Endometrial microvascular endothelial cells (primary cell): ENCODE results near the gene TRMT1. TPM values are rescaled to one million over a fixed set of nuclear protein-coding genes. Genes with fewer than 3 reads are reported as not detected.

Experiments used
- in situ Hi-C: cut with HindIII; loops from 2 replicates; pipeline ENCODE4 v1.10.0; 2017; ENCODE audit warnings: low sequenced_read_pairs, low pct_unique_long_range_greater_than_20kb; ENCODE audit errors: inconsistent ontology term
- total RNA-seq: library from RNA; depleted of rRNA; stranded (reverse); fragments of >200 nt; gene quantifications from one replicate; pipeline ENCODE4 v1.2.3, GENCODE V29; 2015; ENCODE audit errors: inconsistent ontology term

The TRMT1 gene
- total RNA-seq, 1 donor from 2014 or later = 53.1 TPM

DNA sequence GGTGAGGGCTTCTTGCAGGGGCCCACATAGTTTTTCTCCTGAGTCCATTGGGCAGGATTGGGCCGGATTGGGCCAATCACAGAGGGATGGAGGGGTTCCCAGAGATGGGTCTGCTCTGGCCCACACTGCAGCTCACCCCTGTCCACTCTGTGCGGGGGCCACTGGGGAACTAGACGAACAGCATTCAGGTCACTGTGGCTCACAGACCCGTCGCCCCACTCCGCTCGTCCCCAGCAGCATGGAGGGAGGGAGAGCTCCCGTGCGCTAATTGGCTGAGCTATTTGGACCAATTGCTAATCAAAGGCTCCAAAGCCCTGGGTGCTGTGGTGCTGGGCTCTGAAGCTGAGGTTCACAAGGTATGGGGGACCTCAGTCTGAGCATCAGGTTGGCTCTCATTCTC is 12.8 kb upstream of the TRMT1 start:
- in situ Hi-C loops = no loop called here

DNA sequence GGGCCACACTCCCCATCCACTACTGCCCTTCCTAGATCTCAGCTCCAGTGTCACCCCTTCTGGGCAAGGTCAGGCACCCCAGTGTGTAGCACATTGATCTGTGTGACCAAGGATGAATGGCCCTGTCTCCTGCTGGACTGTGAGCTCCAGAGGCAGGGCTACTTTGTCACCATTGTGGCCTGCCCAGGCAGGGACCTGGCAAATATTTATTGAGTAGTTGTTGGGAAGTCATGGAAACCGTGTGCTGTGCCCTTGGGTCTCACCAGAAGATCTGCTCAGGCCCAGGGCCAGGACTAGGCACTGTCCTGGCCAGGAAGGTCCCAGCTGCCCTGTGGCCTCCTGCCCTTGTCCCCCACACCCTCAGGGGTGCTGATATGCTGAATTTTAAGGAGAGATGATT is 12.0 kb upstream of the TRMT1 start:
- in situ Hi-C loops = no loop called here

DNA sequence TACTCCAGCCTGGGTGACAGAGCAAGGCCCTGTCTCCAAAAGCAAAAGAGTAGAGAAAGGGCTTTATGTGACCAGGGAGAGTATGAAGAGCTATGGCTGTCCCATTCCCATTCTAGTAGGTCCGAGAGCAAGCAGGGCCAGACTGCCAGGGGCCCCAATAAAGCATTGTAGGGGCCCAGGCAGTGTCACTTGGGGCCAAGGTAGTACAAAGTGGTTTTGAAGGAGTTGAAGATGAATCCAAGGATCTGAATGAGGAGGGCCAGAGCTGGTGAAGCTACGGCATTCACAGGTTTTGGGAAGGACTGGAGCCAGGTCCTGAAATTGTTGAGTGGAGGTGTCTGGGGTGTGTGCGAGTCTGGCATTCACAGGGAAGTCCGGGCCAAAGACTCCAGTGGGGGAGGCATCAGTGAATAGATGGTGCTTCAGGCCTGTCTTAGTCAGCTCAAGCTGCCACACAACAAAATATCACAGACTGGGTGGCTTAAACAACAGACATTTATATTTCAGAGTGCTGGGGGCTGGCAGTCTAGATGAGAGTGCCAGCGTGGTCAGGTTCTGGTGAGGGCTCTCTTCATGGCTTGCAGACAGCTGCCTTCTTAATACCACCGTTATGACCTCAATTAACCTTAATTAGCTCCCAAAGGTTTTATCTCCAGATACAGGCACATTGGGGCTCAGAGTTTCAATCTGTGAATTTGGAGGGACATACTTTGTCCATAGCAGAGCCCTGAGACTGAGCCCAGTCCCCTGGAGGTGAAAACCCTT is 11.5 kb upstream of the TRMT1 start:
- in situ Hi-C loops = no loop called here

DNA sequence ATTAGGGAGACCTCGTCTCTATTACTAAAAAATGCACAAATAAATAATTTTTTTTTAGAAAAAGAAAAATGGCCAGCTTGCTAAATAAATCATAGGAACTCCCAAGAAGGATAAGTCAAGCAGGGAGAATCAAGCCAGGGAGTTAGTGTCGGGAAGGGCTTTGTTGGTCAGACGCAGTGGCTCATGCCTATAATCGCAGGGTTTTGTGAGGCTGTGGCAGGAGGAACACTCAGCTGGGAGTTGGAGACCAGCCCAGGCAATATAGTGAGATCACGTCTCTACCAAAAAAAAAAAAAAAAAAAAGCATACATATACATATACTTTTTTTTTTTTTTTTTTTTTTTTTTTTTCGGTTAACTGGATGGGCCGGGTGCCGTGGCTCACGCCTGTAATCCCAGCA is 10.5 kb upstream of the TRMT1 start:
- in situ Hi-C loops = no loop called here

DNA sequence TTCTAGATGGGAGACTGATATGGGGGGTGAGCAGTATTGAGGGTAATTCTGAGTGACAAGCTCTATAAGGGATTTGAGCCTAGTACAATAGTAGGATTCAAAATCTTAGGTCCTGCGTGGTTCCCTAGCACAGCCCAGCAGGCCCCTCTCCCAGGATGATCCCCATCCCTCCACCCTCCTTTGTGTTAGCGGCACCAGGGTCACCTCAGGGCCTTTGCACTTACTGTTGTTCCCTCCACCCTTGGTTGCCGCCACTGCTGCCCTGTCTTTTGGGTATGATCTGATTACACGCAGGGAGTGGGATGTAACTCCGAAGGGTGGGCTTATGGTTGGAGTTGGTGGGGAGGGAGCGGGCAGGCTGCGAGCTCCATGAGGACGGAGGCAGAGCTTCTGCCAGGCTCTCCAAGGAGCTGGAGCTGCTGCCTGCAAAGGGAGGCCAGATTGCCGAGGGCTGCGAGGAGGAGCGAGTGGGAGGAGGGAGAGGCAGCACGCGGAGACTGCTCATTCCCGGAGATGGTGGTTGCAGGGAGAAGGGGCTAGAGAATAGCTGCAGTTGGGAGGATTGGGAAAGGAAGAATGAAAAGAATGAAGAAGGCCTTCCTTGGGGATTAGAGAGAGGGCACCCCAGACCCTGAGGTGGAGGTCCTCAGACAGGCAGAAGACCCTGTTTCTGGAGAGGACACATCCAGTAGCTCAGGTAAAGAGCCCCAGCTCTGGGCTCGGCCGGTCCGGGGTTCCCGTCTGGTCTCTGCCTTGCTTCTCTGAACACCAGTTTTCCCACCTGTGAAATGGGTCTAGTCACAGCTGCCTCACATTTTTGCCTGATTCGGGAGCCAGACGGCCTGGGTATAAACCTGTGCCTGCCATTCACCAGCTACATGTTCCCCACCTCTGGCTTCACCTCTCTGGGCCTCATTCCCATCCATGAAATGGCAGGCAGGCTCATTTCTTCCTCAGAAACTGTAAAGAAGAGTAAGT is 6.7 kb upstream of the TRMT1 start:
- in situ Hi-C loops = no loop called here

DNA sequence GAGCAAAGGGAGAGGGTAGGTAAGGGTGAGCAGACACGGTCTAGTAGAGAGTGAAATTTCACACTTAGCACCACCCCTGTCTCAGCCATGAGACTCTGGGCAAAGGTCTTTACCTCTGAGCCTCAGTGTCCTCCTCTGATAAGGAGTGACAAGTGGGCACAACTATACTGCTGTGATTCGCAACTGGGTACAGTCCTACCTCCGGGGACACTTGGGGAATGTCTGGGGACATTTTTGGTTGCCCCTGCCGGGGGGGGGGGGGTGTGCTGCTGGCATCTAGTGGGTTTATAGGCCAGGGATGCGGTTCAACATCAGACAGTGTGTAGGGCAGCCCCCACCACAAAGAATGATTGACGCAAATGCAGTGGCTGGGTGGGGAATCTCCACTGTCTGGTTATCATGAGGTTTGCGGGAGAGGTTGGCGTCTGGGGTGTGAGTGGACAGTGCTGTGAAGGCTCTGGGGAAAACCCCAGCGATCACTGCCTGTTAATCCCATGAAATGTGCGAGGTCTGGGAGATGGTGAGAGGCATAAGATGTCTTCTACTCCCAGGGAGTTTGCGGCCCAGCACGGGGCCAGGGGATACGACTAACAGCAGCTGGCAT is 5.8 kb upstream of the TRMT1 start:
- in situ Hi-C loops = no loop called here

DNA sequence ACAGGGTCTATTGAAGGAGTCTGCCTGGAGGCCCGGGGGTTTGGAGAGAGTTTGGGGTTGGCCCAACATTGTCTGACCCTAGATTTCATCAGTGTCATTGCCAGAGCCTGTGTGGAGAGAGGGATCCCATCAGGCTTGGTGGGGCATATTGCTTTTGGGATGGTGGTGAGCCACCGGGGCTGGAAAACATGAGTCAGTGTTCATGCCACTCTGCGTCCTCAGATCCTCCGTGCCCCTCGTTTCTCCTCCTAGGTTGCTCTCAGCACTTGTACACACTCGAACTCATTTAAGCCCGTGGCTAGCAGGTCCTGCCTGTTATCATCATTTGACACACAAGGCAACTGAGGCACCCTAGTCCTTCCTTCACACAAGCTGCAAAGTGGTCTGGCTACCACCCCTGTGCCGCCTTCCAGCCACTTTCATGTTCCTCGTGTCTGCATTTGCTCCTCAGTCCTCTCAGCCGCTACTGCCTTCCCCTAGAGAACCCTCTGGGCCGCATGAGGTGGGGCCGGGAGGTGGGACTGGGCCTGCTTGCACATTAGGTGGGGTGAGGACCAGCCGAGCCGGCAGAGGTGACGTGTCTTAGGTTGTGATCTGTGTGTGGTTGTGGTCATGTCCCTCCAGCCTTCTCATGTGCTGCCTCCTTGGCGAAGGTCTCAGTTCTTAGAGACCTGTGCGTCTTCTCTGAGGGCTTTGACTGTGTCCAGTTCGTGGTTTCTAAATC is 5.2 kb upstream of the TRMT1 start:
- in situ Hi-C loops = no loop called here

DNA sequence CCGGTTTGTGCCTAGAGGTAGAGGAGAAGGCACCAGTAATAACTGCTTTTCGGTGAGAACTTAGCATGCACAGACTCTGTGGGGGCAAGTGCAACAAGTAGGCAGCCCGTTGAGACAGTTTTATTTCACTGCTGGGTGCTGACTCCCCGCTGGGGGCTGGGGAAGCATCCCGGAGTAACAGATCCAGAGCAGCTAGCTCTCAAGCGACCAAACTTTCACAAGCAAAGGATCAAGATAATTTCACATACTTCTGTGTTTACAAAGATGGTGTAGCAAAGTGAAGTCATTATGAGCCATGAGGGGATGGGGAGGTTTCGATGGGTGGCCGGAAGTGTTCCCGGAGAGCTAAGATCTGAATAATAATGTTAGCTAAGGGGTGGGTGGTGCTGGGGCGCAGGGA is 4.3 kb upstream of the TRMT1 start:
- in situ Hi-C loops = no loop called here

DNA sequence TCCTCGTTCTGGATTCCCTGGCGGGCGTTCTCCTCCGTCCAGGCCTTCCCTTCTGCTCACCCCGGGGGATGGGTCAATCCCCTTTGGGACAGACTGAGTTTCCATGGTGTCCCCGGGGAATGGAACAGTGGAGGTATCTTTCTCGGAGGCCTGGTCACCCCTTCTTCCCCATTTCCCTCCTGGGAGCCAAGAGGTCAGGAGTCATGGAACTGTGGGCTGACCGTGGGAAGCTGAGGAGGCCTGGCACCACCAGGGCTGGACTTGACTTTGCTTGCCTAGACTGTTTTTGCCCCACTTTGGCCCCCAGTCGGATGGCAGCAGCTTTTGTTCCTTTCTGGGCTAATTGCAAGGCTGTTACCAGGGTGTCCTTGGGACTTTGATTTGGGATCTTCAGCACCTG is 3.5 kb upstream of the TRMT1 start:
- in situ Hi-C loops = no loop called here

DNA sequence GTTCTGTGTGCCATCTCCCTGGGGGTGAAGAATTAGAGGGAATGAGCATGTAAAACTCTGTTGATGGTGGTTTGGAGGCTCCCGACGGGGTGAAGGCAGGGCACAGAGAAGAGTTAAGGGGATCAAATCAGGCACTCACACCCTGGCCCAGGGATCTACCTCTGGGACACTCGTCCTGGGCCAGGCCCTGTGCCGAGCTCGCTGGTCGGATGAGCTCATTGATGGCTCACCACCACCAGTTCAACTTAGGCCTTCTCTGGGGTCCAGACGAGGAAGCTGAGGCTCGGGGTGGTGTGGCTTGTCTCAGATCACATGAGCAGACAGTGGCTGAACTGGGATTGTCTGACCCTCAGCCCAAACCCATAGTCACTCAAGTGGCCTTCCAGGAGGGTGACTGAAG is 3.1 kb upstream of the TRMT1 start:
- in situ Hi-C loops = no loop called here

DNA sequence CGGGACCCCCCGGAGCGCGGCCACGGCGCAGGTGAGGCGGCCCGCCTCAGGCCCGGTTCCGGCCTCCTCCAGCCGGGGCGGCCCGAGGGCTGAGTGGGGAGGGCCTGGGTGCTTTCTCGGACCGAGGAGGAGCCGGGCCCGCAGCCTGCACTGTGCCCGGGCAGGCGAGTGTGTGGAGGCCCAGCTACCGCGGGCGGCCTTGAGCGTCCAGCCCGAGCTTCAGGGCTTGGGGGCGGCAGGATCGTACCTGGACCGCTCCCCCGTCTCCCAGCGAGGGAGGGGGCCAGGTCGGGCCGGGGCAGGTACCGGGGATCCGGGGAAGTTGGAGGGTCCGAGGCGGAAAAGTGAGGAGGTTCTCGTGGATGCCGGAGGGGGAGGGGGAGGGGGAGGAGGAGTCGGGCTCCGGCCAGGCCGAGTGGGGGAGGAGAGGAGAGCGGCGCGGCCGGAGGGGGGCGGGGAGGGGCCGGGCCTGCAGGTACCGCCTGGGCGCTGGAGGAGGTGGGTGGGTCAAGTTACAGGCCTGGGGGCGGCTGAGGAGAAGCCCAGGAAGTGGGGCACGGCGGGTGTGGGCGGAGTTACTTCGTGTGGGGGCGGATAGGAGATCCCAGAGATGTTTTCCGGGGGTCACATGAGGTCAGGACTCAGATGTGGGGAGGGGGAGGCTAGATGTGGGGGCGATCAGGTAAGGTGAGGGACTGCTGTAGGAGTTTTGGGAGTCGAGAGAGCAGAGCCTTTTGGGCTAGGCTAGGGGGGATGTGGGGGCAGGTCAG is 2.1 kb upstream of the TRMT1 start:
- in situ Hi-C loops = no loop called here

DNA sequence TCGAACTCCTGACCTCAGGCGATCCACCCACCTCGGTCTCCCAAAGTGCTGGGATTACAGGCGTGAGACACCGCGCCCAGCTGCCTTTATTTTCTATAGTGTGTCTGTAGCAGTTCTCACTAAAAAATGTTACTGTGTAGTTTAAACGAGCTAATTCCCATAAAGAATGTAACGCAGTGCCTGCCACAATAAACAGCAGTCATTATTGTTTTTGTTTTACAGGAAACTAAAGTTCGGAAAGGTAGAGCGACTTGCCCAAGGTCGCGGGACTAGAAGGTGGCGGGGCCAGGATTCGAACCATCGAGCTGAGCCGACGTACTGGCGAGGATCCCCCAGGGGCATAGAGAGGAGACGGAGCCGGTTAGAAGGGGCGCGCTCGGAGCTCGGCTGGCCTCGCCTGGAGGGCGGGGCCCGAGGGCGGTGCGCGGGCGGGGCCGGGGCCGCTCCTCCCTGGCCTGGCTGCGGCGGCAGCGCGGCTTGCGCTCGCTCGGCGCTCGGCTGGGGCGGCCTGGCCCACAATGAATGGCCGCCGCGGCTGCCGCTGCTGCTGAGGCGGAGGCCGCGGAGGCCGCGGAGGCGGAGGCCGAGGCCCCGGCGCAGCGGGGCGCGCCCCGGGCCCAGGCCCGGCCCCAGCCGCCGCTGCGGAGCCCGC is 1.4 kb upstream of the TRMT1 start, which contains the start of gene NACC1:
Gene NACC1 (plus strand): TSS at position 493 of the 652 bp plus-strand sequence. CDS start 16,944 bp downstream, outside the sequence.
- in situ Hi-C loops = no loop called here

DNA sequence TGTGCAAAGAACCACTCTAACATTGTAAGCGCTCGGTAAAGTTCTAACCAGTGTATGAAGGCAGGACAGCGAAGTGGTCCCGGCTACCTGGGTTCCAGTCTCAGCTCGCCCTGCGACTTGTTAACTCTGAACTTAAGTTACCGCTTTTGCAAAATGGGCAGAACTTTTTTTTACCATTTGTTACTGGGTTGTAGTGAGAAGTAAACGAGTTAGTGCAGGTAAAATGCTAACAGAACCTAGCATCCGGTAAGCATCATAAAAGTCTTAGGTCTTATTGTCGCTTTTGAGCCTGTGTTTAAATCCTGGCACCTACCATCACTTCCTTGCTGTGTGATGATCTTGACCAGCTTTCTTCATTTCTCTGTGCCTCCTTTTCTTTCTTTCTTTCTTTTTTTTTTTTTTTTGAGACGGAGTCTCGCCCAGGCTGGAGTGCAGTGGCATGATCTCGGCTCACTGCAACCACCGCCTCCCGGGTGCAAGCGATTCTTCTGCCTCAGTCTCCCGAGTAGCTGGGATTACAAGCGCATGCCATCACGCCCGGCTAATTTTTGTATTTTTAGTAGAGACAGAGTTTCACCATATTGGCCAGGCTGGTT is 734 bp upstream of the TRMT1 start:
- in situ Hi-C loops = no loop called here

DNA sequence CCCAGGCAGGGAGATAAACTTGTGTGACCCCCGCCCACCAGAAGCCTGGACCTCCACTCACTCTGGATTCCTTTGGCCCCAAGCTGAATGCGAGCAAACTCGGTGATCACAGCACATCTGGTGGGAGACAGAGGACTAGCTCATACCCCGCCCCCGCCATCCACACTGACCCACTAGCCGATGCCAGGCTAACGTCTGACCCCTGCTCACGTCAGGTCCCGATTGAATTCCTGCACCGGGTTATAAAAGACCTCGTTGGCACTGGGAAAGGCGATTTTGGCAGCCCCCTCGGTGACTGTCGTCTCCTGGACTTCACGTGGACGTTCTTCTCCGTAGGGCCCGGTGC is 631 bp downstream of the TRMT1 start:
- in situ Hi-C loops = no loop called here

DNA sequence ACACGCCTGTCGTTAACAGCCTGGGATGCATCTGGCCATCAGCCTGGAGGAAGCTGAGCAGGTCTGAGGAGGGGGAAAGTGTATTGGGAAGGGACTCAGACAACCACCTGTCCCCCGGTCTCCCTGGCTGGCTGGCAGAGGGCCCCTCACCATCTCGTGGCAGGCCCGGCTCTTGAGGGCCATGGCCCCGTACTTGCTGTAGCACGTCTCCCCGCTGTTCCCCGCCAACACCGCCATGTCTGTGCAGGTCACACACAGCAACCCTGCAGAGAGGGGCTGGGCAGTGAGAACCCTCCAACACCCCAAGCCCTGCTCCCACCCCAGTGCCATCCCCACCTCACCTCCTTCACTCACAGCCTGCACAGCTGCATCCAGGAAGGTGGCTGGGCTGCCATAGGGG is 4.0 kb downstream of the TRMT1 start:
- in situ Hi-C loops = no loop called here

DNA sequence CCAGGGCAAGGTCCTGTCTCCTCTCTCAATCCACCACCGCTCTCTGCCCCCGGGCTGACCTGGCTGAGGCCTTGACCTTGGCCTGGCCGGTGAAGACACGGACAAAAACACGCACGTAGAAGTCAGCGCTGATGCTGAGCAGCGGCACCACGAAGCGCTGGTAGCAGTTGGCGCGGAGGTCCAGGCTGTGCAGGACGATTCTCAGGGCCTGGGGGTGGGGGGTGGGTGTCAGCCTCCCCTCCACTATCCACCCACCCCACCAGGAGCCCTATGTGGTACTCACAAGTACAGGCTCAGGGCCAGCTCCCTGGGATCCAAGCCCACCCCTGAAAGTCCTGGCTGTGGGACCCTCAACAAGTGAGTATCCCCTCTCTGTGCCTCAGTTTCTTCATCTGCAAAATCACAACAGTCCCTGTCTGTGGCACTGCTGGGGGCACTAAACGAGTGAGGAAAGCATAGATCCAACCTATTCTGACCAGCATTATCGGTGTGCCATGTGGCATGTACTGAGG is 6.4 kb downstream of the TRMT1 start:
- in situ Hi-C loops = no loop called here

DNA sequence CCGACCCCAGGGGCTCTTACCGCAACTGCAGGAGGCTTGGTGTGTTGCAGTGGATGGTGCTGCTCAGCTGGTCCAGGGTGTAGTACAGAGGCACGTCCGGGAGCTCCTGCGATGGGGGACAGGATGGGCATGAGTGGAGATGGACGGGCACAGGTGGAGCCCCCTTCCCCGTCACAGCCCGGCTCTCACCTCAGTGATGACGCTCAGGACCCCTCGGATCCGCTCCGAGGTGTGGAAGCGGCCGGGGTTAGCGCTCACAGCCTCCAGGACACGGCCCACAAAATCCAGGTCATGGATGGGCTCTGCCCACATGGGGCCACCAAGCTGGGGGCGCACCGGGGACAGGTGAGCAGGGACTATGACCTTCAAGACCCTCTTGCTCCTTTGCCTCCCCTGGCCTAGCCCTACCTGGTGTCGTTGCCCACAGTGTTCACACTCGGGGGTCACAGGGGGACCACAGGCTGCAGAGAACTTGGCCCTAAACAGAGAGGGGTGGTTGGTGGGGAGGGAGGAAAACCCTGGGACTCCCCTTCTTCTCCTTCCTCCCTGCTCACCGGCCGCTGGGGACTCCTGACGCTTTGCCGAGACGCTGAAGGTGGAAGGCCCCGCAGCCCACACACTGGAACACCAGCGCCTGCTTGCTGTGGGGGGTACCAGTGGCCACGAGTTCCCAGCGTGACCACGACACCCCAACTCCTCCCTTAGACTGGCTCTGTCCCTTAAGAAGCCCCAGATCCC is 7.0 kb downstream of the TRMT1 start:
- in situ Hi-C loops = no loop called here
